Esophagus muscularis mucosa (tissue), 3 donors: ENCODE data around the gene RASGRF2.

Experiments
- CTCF ChIP-seq, 3 experiments: fragments of 200-600 bp in 2 of 3; fragments of 450-650 bp in 1 of 3; sonication (generic) in 2 of 3; IDR thresholded peaks; one replicate each; pipeline ENCODE4 v1.5.1; 2017 to 2019; ENCODE audit warnings: antibody characterized with exemption in 3 of 3, mild to moderate bottlenecking in 2 of 3, moderate library complexity in 1 of 3
- POLR2A ChIP-seq: fragments of 450-650 bp; IDR thresholded peaks from one replicate; pipeline ENCODE4 v1.6.1; 2017; ENCODE audit warnings: antibody characterized with exemption, moderate library complexity, mild to moderate bottlenecking, low read depth
- POLR2AphosphoS5 ChIP-seq, 2 donors: sonication (generic); formaldehyde crosslinking; IDR thresholded peaks; one replicate each; pipeline ENCODE4 v1.6.1; 2017; ENCODE audit warnings: antibody characterized with exemption in 2 of 2

DNA sequence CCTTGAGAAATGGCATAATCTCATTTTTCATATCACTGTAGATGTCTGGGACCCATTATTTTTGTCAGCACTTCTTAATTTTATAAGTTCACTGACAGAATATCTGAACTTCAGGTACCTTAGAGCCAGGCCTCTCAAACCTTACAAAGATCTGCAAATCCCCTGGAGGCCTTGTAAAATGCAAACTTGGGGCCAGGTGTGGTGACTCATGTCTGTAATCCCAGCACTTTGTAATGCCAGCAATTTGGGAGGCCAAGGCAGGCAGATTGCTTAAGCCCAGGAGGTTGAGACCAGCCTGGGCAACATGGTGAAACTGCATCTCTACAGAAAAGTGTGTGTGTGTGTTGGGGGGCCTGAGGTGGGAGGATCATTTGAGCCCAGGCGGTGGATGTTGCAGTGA is 30.8 kb downstream of the RASGRF2 start:
- TF ChIP-seq CTCF (IDR thresholded peaks at IDR 0.05) (no peak), POLR2A (no peak), POLR2AphosphoS5 (IDR thresholded peaks at IDR 0.05) (no peak)
